HepG2 (cell line): ENCODE results near the gene AHSA1. TPM values are rescaled to one million over a fixed set of nuclear protein-coding genes. Genes with fewer than 3 reads are reported as not detected.

Source experiments
- AGO1 ChIP-seq: fragments of 200-400 bp; formaldehyde crosslinking; IDR thresholded peaks from 2 replicates; pipeline ENCODE4 v1.6.1; 2017; ENCODE audit warnings: mild to moderate bottlenecking, low read depth, low read length, moderate library complexity; ENCODE audit not compliant: poor library complexity, severe bottlenecking
- ARNTL ChIP-seq: sonication (generic); formaldehyde crosslinking; IDR thresholded peaks from 2 replicates; pipeline ENCODE4 v1.4.0; 2020; ENCODE audit warnings: mild to moderate bottlenecking, missing genetic modification reagents
- BRCA1 ChIP-seq: sonication (generic); formaldehyde crosslinking; IDR thresholded peaks from 2 replicates; pipeline ENCODE4 v1.4.0; 2020; ENCODE audit warnings: missing genetic modification reagents
- CHD2 ChIP-seq: IDR thresholded peaks from 2 replicates; pipeline ENCODE4 v1.6.1; 2011; ENCODE audit warnings: low read depth, low read length, improper control_type of control experiment
- DR1 ChIP-seq: sonication (generic); formaldehyde crosslinking; IDR thresholded peaks from 2 replicates; pipeline ENCODE4 v1.8.0; 2021; ENCODE audit warnings: mild to moderate bottlenecking, missing genetic modification reagents, inconsistent platforms
- KAT7 ChIP-seq: IDR thresholded peaks from 2 replicates; pipeline ENCODE4 v1.6.1; 2018; ENCODE audit warnings: borderline replicate concordance, missing compliant biosample characterization
- MAZ ChIP-seq, 2 experiments: sonication (generic) in 1 of 2; formaldehyde crosslinking in 1 of 2; IDR thresholded peaks; 2 replicates each; pipeline versions ENCODE4 v1.5.0 to v1.6.1; 2012 to 2020; ENCODE audit warnings: low read depth in 2 of 2, mild to moderate bottlenecking in 2 of 2, borderline replicate concordance in 1 of 2, improper control_type of control experiment in 1 of 2, low read length in 1 of 2, missing genetic modification reagents in 1 of 2, moderate library complexity in 1 of 2
- NFE2L1 ChIP-seq: sonication (generic); formaldehyde crosslinking; IDR thresholded peaks from 2 replicates; pipeline ENCODE4 v1.4.0; 2020; ENCODE audit warnings: missing genetic modification reagents, mild to moderate bottlenecking, borderline replicate concordance
- NFYC ChIP-seq: IDR thresholded peaks from 2 replicates; pipeline ENCODE4 v1.6.1; 2016; ENCODE audit warnings: missing genetic modification reagents, missing compliant biosample characterization
- RNF2 ChIP-seq: fragments of 450-650 bp; conservative IDR thresholded peaks from 2 replicates; pipeline ENCODE4 v1.6.1; 2016; ENCODE audit warnings: low read depth
- SIX1 ChIP-seq: sonication (generic); formaldehyde crosslinking; IDR thresholded peaks from 2 replicates; pipeline ENCODE4 v1.4.0; 2020; ENCODE audit warnings: missing genetic modification reagents, borderline replicate concordance
- SSRP1 ChIP-seq: IDR thresholded peaks from 2 replicates; pipeline ENCODE4 v1.6.1; 2016; ENCODE audit warnings: control low read depth
- ZC3H4 ChIP-seq: sonication (generic); formaldehyde crosslinking; IDR thresholded peaks from 2 replicates; pipeline ENCODE4 v1.4.0; 2020; ENCODE audit warnings: missing genetic modification reagents, borderline replicate concordance
- ZFYVE20 ChIP-seq: sonication (generic); formaldehyde crosslinking; IDR thresholded peaks from 2 replicates; pipeline ENCODE4 v1.8.0; 2023; ENCODE audit warnings: low read depth, mild to moderate bottlenecking, moderate library complexity, missing genetic modification reagents, borderline replicate concordance
- ZNF124 ChIP-seq: sonication (generic); formaldehyde crosslinking; IDR thresholded peaks from 2 replicates; pipeline ENCODE4 v1.4.0; 2020; ENCODE audit warnings: missing genetic modification reagents
- ZNF138 ChIP-seq: sonication (generic); formaldehyde crosslinking; IDR thresholded peaks from 2 replicates; pipeline ENCODE4 v1.5.0; 2020; ENCODE audit warnings: mild to moderate bottlenecking, low read depth, missing genetic modification reagents
- ZNF354B ChIP-seq: sonication (generic); formaldehyde crosslinking; IDR thresholded peaks from 2 replicates; pipeline ENCODE4 v1.8.0; 2022; ENCODE audit warnings: mild to moderate bottlenecking, missing genetic modification reagents
- ZNF607 ChIP-seq: sonication (generic); formaldehyde crosslinking; IDR thresholded peaks from 2 replicates; pipeline ENCODE4 v1.5.1; 2020; ENCODE audit warnings: missing genetic modification reagents, mild to moderate bottlenecking, borderline replicate concordance
- ZNF709 ChIP-seq: sonication (generic); formaldehyde crosslinking; IDR thresholded peaks from 2 replicates; pipeline ENCODE4 v1.5.0; 2020; ENCODE audit warnings: mild to moderate bottlenecking, missing genetic modification reagents
- polyA plus RNA-seq, 8 experiments: library from polyadenylated mRNA; depleted of rRNA in 3 of 8; stranded (reverse) in 7 of 8; unstranded in 1 of 8; fragments of >200 nt; fragmentation: Illumina TruSeq in 4 of 8; extraction: Trizol in 4 of 8; gene quantifications; 2 replicates each; pipeline versions ENCODE4 v1.2.1 to v1.2.3, GENCODE V29; 2011 to 2016; ENCODE audit warnings: low read depth in 4 of 8, missing spikeins in 1 of 8, mixed read lengths in 1 of 8; ENCODE audit not compliant: insufficient read depth in 1 of 8
- total RNA-seq, 5 experiments: library from RNA; depleted of rRNA; stranded (reverse); fragments of >200 nt; fragmentation: Illumina TruSeq; extraction: Trizol; gene quantifications; 2 replicates each; pipeline ENCODE4 v1.2.3, GENCODE V29; 2016; ENCODE audit warnings: low read depth in 1 of 5
- TF ChIP-seq, protein P1 (sequence below): sonication (generic); formaldehyde crosslinking; conservative IDR thresholded peaks from 2 replicates; pipeline ENCODE4 v1.8.0; 2022; ENCODE audit warnings: mild to moderate bottlenecking, moderate library complexity, missing genetic modification reagents
- TF ChIP-seq, protein P2 (sequence below): sonication (generic); formaldehyde crosslinking; IDR thresholded peaks from 2 replicates; pipeline ENCODE4 v1.5.1; 2020; ENCODE audit warnings: mild to moderate bottlenecking, missing genetic modification reagents, moderate library complexity
- TF ChIP-seq, protein P3 (sequence below): sonication (generic); formaldehyde crosslinking; IDR thresholded peaks from 2 replicates; pipeline ENCODE4 v1.8.0; 2022; ENCODE audit warnings: missing genetic modification reagents, mild to moderate bottlenecking, moderate library complexity, borderline replicate concordance
- TF ChIP-seq, protein P4 (sequence below): sonication (generic); formaldehyde crosslinking; IDR thresholded peaks from 2 replicates; pipeline ENCODE4 v1.4.0; 2020; ENCODE audit warnings: low read depth, mild to moderate bottlenecking, missing genetic modification reagents

The AHSA1 gene
- total and polyA plus RNA-seq, 2 of the 13 experiments (the other 11 are each of a cell fraction or from before 2014, with no cell fraction given), result 113 to 241 TPM

DNA sequence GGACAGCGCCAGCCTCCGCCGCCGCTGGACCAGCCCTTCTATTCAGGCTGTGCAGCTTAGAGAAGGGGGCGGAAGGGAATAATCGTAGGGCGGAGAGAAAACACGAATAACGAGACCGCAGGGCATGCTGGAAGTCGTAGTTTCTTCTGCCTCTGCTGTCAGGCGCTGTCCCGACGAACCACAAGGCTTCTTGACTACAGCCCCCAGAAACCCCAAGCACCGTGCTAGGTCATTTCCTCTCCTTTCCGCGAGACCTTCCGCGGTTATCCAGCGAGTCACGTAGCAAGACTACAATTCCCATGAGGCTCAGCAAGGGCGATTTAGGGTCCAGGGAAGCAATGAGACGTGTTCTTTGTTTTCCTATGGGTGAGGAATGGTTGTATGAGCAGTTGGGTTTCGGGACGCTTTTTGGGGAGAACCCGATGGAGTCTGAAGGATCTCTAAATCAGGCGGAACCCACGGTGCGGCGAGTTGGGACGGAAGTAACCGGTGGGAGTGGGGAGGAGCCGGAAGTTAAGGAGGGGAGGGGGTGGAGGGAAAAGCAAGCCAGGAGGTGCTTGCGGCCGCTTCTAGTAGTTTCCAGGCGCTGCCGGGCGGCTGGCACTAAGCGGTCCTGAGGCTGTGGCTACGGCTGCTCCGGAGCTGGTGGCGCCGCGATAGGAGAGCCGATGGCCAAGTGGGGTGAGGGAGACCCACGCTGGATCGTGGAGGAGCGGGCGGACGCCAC is at the start of gene AHSA1, which contains the start of gene VIPAS39 (continued):
- TF ChIP-seq AGO1 (peak; percentile 56), ZFYVE20 (CRISPR knock-in tag) (no peak), RNF2 (no peak), ARNTL (peak; percentile 58; the same call in 1 of the 2 replicates), ZNF124 (CRISPR knock-in tag) (peak; percentile 4; the same call in 1 of the 2 replicates), ZC3H4 (CRISPR knock-in tag) (no peak), CHD2 (peak; percentile 94), ZNF607 (CRISPR knock-in tag) (no peak), MAZ (IDR thresholded peaks at IDR 0.05; ENCODE audit: borderline replicate concordance, low read depth, low read length) (peak; percentile 81), MAZ (CRISPR knock-in tag; IDR thresholded peaks at IDR 0.05; ENCODE audit: low read depth) (peak; percentile 58; the same call in 1 of the 2 replicates), BRCA1 (CRISPR knock-in tag) (no peak), ZNF138 (CRISPR knock-in tag) (peak; percentile 86; the same call in 1 of the 2 replicates), ZNF354B (no peak), KAT7 (CRISPR knock-in tag) (no peak; the same call in 1 of the 2 replicates), NFYC (CRISPR knock-in tag) (0 out of 2 replicates have a peak, but pooled peaks have one; percentile 27), SIX1 (CRISPR knock-in tag) (no peak), NFE2L1 (CRISPR knock-in tag) (no peak), SSRP1 (CRISPR knock-in tag) (no peak), ZNF709 (peak; percentile 44; the same call in 1 of the 2 replicates), DR1 (CRISPR knock-in tag) (no peak; the same call in 1 of the 2 replicates)
- TF ChIP-seq, protein P1, sequence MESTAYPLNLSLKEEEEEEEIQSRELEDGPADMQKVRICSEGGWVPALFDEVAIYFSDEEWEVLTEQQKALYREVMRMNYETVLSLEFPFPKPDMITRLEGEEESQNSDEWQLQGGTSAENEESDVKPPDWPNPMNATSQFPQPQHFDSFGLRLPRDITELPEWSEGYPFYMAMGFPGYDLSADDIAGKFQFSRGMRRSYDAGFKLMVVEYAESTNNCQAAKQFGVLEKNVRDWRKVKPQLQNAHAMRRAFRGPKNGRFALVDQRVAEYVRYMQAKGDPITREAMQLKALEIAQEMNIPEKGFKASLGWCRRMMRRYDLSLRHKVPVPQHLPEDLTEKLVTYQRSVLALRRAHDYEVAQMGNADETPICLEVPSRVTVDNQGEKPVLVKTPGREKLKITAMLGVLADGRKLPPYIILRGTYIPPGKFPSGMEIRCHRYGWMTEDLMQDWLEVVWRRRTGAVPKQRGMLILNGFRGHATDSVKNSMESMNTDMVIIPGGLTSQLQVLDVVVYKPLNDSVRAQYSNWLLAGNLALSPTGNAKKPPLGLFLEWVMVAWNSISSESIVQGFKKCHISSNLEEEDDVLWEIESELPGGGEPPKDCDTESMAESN (CRISPR knock-in tag), result peak; percentile 53; the same call in 1 of the 2 replicates
- TF ChIP-seq, protein P2, sequence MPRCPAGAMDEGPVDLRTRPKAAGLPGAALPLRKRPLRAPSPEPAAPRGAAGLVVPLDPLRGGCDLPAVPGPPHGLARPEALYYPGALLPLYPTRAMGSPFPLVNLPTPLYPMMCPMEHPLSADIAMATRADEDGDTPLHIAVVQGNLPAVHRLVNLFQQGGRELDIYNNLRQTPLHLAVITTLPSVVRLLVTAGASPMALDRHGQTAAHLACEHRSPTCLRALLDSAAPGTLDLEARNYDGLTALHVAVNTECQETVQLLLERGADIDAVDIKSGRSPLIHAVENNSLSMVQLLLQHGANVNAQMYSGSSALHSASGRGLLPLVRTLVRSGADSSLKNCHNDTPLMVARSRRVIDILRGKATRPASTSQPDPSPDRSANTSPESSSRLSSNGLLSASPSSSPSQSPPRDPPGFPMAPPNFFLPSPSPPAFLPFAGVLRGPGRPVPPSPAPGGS (CRISPR knock-in tag), result peak; percentile 68; the same call in 1 of the 2 replicates
- TF ChIP-seq, protein P3, sequence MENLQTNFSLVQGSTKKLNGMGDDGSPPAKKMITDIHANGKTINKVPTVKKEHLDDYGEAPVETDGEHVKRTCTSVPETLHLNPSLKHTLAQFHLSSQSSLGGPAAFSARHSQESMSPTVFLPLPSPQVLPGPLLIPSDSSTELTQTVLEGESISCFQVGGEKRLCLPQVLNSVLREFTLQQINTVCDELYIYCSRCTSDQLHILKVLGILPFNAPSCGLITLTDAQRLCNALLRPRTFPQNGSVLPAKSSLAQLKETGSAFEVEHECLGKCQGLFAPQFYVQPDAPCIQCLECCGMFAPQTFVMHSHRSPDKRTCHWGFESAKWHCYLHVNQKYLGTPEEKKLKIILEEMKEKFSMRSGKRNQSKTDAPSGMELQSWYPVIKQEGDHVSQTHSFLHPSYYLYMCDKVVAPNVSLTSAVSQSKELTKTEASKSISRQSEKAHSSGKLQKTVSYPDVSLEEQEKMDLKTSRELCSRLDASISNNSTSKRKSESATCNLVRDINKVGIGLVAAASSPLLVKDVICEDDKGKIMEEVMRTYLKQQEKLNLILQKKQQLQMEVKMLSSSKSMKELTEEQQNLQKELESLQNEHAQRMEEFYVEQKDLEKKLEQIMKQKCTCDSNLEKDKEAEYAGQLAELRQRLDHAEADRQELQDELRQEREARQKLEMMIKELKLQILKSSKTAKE (CRISPR knock-in tag), result no peak
- TF ChIP-seq, protein P4, sequence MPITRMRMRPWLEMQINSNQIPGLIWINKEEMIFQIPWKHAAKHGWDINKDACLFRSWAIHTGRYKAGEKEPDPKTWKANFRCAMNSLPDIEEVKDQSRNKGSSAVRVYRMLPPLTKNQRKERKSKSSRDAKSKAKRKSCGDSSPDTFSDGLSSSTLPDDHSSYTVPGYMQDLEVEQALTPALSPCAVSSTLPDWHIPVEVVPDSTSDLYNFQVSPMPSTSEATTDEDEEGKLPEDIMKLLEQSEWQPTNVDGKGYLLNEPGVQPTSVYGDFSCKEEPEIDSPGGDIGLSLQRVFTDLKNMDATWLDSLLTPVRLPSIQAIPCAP, result no peak
